Fibroblast of mammary gland (primary cell): Measurements from ENCODE around the gene TBX1.

Experiments used
- DNase-seq: peaks from one replicate; pipeline ENCODE4 v3.0.0-alpha.2; 2010; ENCODE audit warnings: low read depth
- H3K4me3 ChIP-seq: 2 replicates; pipeline ENCODE4 v1.5.1; 2011; ENCODE audit warnings: low read depth, mild to moderate bottlenecking, low read length, moderate library complexity; ENCODE audit not compliant: control insufficient read depth
- CTCF ChIP-seq: conservative IDR thresholded peaks from 2 replicates; pipeline ENCODE4 v1.5.1; 2011; ENCODE audit warnings: low read depth, low read length, inconsistent platforms; ENCODE audit not compliant: control insufficient read depth, insufficient read depth

Gene TBX1

GRCh38 chr22:19786264-19786585 is 25.6 kb downstream of the TBX1 start:
- no peak for DNase-seq
- H3K4me3 ChIP-seq, result no peak overlapping the region
- no peak for TF ChIP-seq CTCF

- DNase-seq, result no peak
- TF ChIP-seq CTCF, result no peak
- H3K4me3 ChIP-seq, result no peak overlapping the region
Measured at GRCh38 chr22:19786959-19787848, 26.6 kb downstream of the TBX1 start.

GRCh38 chr22:19787849-19788141 is 27.2 kb downstream of the TBX1 start:
- DNase-seq, result no peak
- H3K4me3 ChIP-seq, result no peak overlapping the region
- TF ChIP-seq CTCF, result no peak

- TF ChIP-seq CTCF, result no peak
- no peak for DNase-seq
- no peak overlapping the region for H3K4me3 ChIP-seq
Measured at GRCh38 chr22:19788661-19789225, 28.2 kb downstream of the TBX1 start.

GRCh38 chr22:19789406-19789805 is 28.8 kb downstream of the TBX1 start:
- DNase-seq, result no peak
- TF ChIP-seq CTCF, result no peak
- no peak overlapping the region for H3K4me3 ChIP-seq

GRCh38 chr22:19789828-19790227 is 29.2 kb downstream of the TBX1 start:
- DNase-seq, result no peak
- no peak overlapping the region for H3K4me3 ChIP-seq
- TF ChIP-seq CTCF, result no peak

- no peak for TF ChIP-seq CTCF
- no peak overlapping the region for H3K4me3 ChIP-seq
- no peak for DNase-seq
Measured at GRCh38 chr22:19791243-19791642, 30.7 kb downstream of the TBX1 start.
